HEK293 (cell line): ENCODE data around the gene CLDN14.

Source experiments
- CTCF ChIP-seq: fragments of 450-650 bp; formaldehyde crosslinking; IDR thresholded peaks from 2 replicates; pipeline ENCODE4 v1.5.1; 2016; ENCODE audit warnings: missing biosample characterization, missing genetic modification characterization
- ZBTB17 ChIP-seq: fragments of 450-650 bp; formaldehyde crosslinking; IDR thresholded peaks from 2 replicates; pipeline ENCODE4 v1.5.1; 2016; ENCODE audit warnings: missing biosample characterization, missing genetic modification characterization
- ZNF423 ChIP-seq: fragments of 450-650 bp; formaldehyde crosslinking; IDR thresholded peaks from 2 replicates; pipeline ENCODE4 v1.5.1; 2016; ENCODE audit warnings: missing biosample characterization, missing genetic modification characterization

GRCh38 chr21:36511484-36512220, 31.7 kb upstream of the CLDN14 start:
- TF ChIP-seq ZNF423 (tag by site-specific recombination) (no peak), ZBTB17 (tag by site-specific recombination) (no peak), CTCF (tag by site-specific recombination) (no peak)
